SK-MEL-5 (cell line): Measurements from ENCODE around the gene RHBDL1. TPM values are rescaled to one million over a fixed set of nuclear protein-coding genes. Genes with fewer than 3 reads are reported as not detected.

Experiments
- total RNA-seq: library from RNA; depleted of rRNA; stranded (reverse); fragments of >200 nt; shearing (Covaris generic); gene quantifications from 2 replicates; pipeline ENCODE4 v1.2.3, GENCODE V29; 2014; rRNA removed

The RHBDL1 gene
- total RNA-seq, 1 experiment from 2014 or later = 0.34 TPM

Other genes starting within 250 kb of the RHBDL1 start
- gene CAPN15, start 148.0 kb upstream of the RHBDL1 start, total RNA-seq = 15.4 and 15.6 TPM in 2 replicates
- not detected in 2 replicates for gene PRR35, start 115.3 kb upstream of the RHBDL1 start, total RNA-seq
- gene NHLRC4, start 108.7 kb upstream of the RHBDL1 start, total RNA-seq = 0.56 and 1.1 TPM in 2 replicates
- gene PIGQ, start 105.7 kb upstream of the RHBDL1 start, total RNA-seq = 24.5 and 24.7 TPM in 2 replicates
- gene RAB40C, start 85.6 kb upstream of the RHBDL1 start, total RNA-seq = 9.3 and 9.6 TPM in 2 replicates
- 0.05 TPM in 2 replicates for gene WFIKKN1, start 44.7 kb upstream of the RHBDL1 start, total RNA-seq
- gene METTL26, start 39.4 kb upstream of the RHBDL1 start, total RNA-seq = 54.3 and 57.4 TPM in 2 replicates
- 34.4 and 37.8 TPM in 2 replicates for gene MCRIP2, start 33.8 kb upstream of the RHBDL1 start, total RNA-seq
- 10.3 and 12.4 TPM in 2 replicates for gene WDR90, start 26.3 kb upstream of the RHBDL1 start, total RNA-seq
- 39.7 and 42.7 TPM in 2 replicates for gene RHOT2, start 7.5 kb upstream of the RHBDL1 start, total RNA-seq
- gene STUB1, start 4.7 kb downstream of the RHBDL1 start, total RNA-seq = 112 and 126 TPM in 2 replicates
- gene JMJD8, start 8.7 kb downstream of the RHBDL1 start, total RNA-seq = 44.7 and 52.0 TPM in 2 replicates
- 1.6 and 2.3 TPM in 2 replicates for gene WDR24, start 14.7 kb downstream of the RHBDL1 start, total RNA-seq
- 6.6 and 7.3 TPM in 2 replicates for gene FBXL16, start 30.1 kb downstream of the RHBDL1 start, total RNA-seq
- 133 and 138 TPM in 2 replicates for gene METRN, start 39.4 kb downstream of the RHBDL1 start, total RNA-seq
- 18.6 and 18.7 TPM in 2 replicates for gene ANTKMT, start 45.5 kb downstream of the RHBDL1 start, total RNA-seq
- gene CCDC78, start 50.8 kb downstream of the RHBDL1 start, total RNA-seq = 17.7 and 18.1 TPM in 2 replicates
- 17.9 and 23.3 TPM in 2 replicates for gene HAGHL, start 51.4 kb downstream of the RHBDL1 start, total RNA-seq
- gene CIAO3, start 65.3 kb downstream of the RHBDL1 start, total RNA-seq = 28.6 and 34.3 TPM in 2 replicates
- gene MSLN, start 85.1 kb downstream of the RHBDL1 start, total RNA-seq = not detected in 2 replicates
- 32.6 and 36.9 TPM in 2 replicates for gene RPUSD1, start 112.7 kb downstream of the RHBDL1 start, total RNA-seq
- 6.6 and 7.6 TPM in 2 replicates for gene CHTF18, start 112.9 kb downstream of the RHBDL1 start, total RNA-seq
- not detected in 2 replicates for gene GNG13, start 125.1 kb downstream of the RHBDL1 start, total RNA-seq